H9 (cell line): ENCODE measurements around the gene CARM1. TPM values are rescaled to one million over a fixed set of nuclear protein-coding genes. Genes with fewer than 3 reads are reported as not detected.

ENCODE experiments used
- DNase-seq: peaks from one replicate; pipeline ENCODE4 v3.0.0-alpha.2; 2017
- H2AFZ ChIP-seq: one replicate; pipeline ENCODE4 v1.6.1; 2013; ENCODE audit warnings: mild to moderate bottlenecking, low read length, control low read depth, moderate library complexity
- H2AK5ac ChIP-seq: 2 replicates; pipeline ENCODE4 v1.6.1; 2013; ENCODE audit warnings: low read length, control low read depth, mixed read lengths; ENCODE audit not compliant: insufficient read length
- H2BK120ac ChIP-seq: one replicate; pipeline ENCODE4 v1.6.1; 2013; ENCODE audit warnings: low read depth, mild to moderate bottlenecking, low read length, control low read depth, inconsistent platforms; ENCODE audit not compliant: poor library complexity, severe bottlenecking
- H2BK12ac ChIP-seq: 2 replicates; pipeline ENCODE4 v1.6.1; 2013; ENCODE audit warnings: low read length, control low read depth, mixed read lengths, low read depth; ENCODE audit not compliant: insufficient read length
- H2BK15ac ChIP-seq: 2 replicates; pipeline ENCODE4 v1.6.1; 2013; ENCODE audit warnings: low read depth, low read length, control low read depth
- H2BK20ac ChIP-seq: one replicate; pipeline ENCODE4 v1.6.1; 2013; ENCODE audit warnings: low read depth, mild to moderate bottlenecking, low read length, control low read depth, inconsistent platforms; ENCODE audit not compliant: poor library complexity, severe bottlenecking
- H2BK5ac ChIP-seq: 2 replicates; pipeline ENCODE4 v1.6.1; 2013; ENCODE audit warnings: low read length, control low read depth, mixed read lengths; ENCODE audit not compliant: insufficient read length
- H3K14ac ChIP-seq: 2 replicates; pipeline ENCODE4 v1.6.1; 2013; ENCODE audit warnings: low read length, control low read depth; ENCODE audit not compliant: insufficient read depth
- H3K18ac ChIP-seq: 2 replicates; pipeline ENCODE4 v1.6.1; 2013; ENCODE audit warnings: low read depth, mild to moderate bottlenecking, mixed read lengths, low read length, control low read depth; ENCODE audit not compliant: insufficient read length
- H3K23ac ChIP-seq: 2 replicates; pipeline ENCODE4 v1.6.1; 2013; ENCODE audit warnings: low read length, control low read depth, mixed read lengths, low read depth; ENCODE audit not compliant: insufficient read length
- H3K23me2 ChIP-seq: 2 replicates; pipeline ENCODE4 v1.6.1; 2013; ENCODE audit warnings: low read depth, mild to moderate bottlenecking, mixed read lengths, low read length, control low read depth; ENCODE audit not compliant: insufficient read length, poor library complexity, severe bottlenecking
- H3K27ac ChIP-seq: 2 replicates; pipeline ENCODE4 v1.5.1; 2013; ENCODE audit warnings: low read length, control low read depth, mixed read lengths, low read depth; ENCODE audit not compliant: insufficient read length
- H3K27me3 ChIP-seq: 2 replicates; pipeline ENCODE4 v1.6.1; 2013; ENCODE audit warnings: low read length, control low read depth, inconsistent platforms; ENCODE audit not compliant: insufficient read depth
- H3K4ac ChIP-seq: 2 replicates; pipeline ENCODE4 v1.6.1; 2013; ENCODE audit warnings: low read depth, mild to moderate bottlenecking, control low read depth, inconsistent platforms, low read length, moderate library complexity
- H3K4me1 ChIP-seq: 2 replicates; pipeline ENCODE4 v1.6.1; 2013; ENCODE audit warnings: low read length, control low read depth, inconsistent platforms; ENCODE audit not compliant: insufficient read depth
- H3K4me2 ChIP-seq: 2 replicates; pipeline ENCODE4 v1.6.1; 2013; ENCODE audit warnings: low read length, control low read depth, mixed read lengths; ENCODE audit not compliant: insufficient read length, insufficient read depth
- H3K56ac ChIP-seq: 2 replicates; pipeline ENCODE4 v1.6.1; 2013; ENCODE audit warnings: low read depth, mild to moderate bottlenecking, mixed read lengths, low read length, control low read depth; ENCODE audit not compliant: insufficient read length
- H3K79me1 ChIP-seq: 2 replicates; pipeline ENCODE4 v1.6.1; 2013; ENCODE audit warnings: low read depth, mild to moderate bottlenecking, moderate library complexity, low read length, control low read depth, inconsistent platforms; ENCODE audit not compliant: insufficient read depth, poor library complexity, severe bottlenecking
- H3K79me2 ChIP-seq: 2 replicates; pipeline ENCODE4 v1.6.1; 2013; ENCODE audit warnings: low read length, control low read depth, inconsistent platforms; ENCODE audit not compliant: insufficient read depth
- H3K9ac ChIP-seq: 2 replicates; pipeline ENCODE4 v1.6.1; 2013; ENCODE audit warnings: low read length, control low read depth, mixed read lengths; ENCODE audit not compliant: insufficient read length; ENCODE audit errors: extremely low read depth
- H3K9me3 ChIP-seq: one replicate; pipeline ENCODE4 v1.6.1; 2013; ENCODE audit warnings: low read depth, low read length, inconsistent platforms; ENCODE audit not compliant: control insufficient read depth
- H3T11ph ChIP-seq: one replicate; pipeline ENCODE4 v1.6.1; 2013; ENCODE audit warnings: mild to moderate bottlenecking, low read length, control low read depth, inconsistent platforms
- H4K20me1 ChIP-seq: one replicate; pipeline ENCODE4 v1.6.1; 2013; ENCODE audit not compliant: control insufficient read depth, insufficient read length, insufficient read depth
- H4K5ac ChIP-seq: 2 replicates; pipeline ENCODE4 v1.6.1; 2013; ENCODE audit warnings: low read depth, mild to moderate bottlenecking, mixed read lengths, low read length, control low read depth; ENCODE audit not compliant: insufficient read length
- H4K8ac ChIP-seq: replicated peaks from 2 replicates; pipeline ENCODE4 v1.6.1; 2013; ENCODE audit warnings: low read length, control low read depth, mixed read lengths, low read depth; ENCODE audit not compliant: insufficient read length
- H4K91ac ChIP-seq: 2 replicates; pipeline ENCODE4 v1.6.1; 2013; ENCODE audit warnings: low read depth, mild to moderate bottlenecking, moderate library complexity, mixed read lengths, low read length, control low read depth; ENCODE audit not compliant: insufficient read length
- H3K27ac Mint-ChIP-seq, 3 experiments: 2 replicates in 2 of 3; 3 replicates in 1 of 3; pipeline ENCODE4 v1.8.0; 2020 to 2021; ENCODE audit warnings: mixed read lengths in 3 of 3, mild to moderate bottlenecking in 1 of 3, moderate library complexity in 1 of 3
- H3K27me3 Mint-ChIP-seq: 2 replicates; pipeline ENCODE4 v1.8.0; 2021; ENCODE audit warnings: low read depth, mild to moderate bottlenecking, moderate library complexity, mixed read lengths
- H3K36me3 Mint-ChIP-seq, 3 experiments: 2 replicates in 2 of 3; 3 replicates in 1 of 3; pipeline ENCODE4 v1.8.0; 2020 to 2021; ENCODE audit warnings: low read depth in 3 of 3, mixed read lengths in 3 of 3; ENCODE audit not compliant: insufficient read depth in 1 of 3
- H3K4me1 Mint-ChIP-seq, 2 experiments: 2 replicates each; pipeline ENCODE4 v1.8.0; 2020; ENCODE audit warnings: mixed read lengths in 2 of 2
- H3K4me3 Mint-ChIP-seq, 2 experiments: 2 replicates in 1 of 2; 3 replicates in 1 of 2; pipeline ENCODE4 v1.8.0; 2020 to 2021; ENCODE audit warnings: mild to moderate bottlenecking in 2 of 2, mixed read lengths in 2 of 2, moderate library complexity in 1 of 2
- H3K9me3 Mint-ChIP-seq, 2 experiments: 2 replicates in 1 of 2; 3 replicates in 1 of 2; pipeline ENCODE4 v1.8.0; 2020; ENCODE audit warnings: mild to moderate bottlenecking in 2 of 2, mixed read lengths in 2 of 2, moderate library complexity in 1 of 2
- WGBS: extraction: QIAGEN DNeasy Blood & Tissue Kit; methylation state at CpG from one replicate; pipeline ENCODE4 v1.1.7; 2013; ENCODE audit warnings: missing lambda C conversion rate, low lambda C conversion rate, mixed read lengths; ENCODE audit not compliant: insufficient read length; ENCODE audit errors: extremely low coverage; 5-methylcytosine and 5-hydroxymethylcytosine counted together
- total RNA-seq: library from RNA; stranded (reverse); gene quantifications from 2 replicates; pipeline ENCODE4 v1.2.1, GENCODE V29; 2021
- TF ChIP-seq, protein P1 (sequence below): fragments of 200-600 bp; sonication (generic); conservative IDR thresholded peaks from 3 replicates; pipeline ENCODE4 v1.8.0; 2021; ENCODE audit warnings: antibody characterized with exemption, mild to moderate bottlenecking

CARM1 gene
- total RNA-seq, 1 experiment from 2014 or later, result 111 TPM

DNA sequence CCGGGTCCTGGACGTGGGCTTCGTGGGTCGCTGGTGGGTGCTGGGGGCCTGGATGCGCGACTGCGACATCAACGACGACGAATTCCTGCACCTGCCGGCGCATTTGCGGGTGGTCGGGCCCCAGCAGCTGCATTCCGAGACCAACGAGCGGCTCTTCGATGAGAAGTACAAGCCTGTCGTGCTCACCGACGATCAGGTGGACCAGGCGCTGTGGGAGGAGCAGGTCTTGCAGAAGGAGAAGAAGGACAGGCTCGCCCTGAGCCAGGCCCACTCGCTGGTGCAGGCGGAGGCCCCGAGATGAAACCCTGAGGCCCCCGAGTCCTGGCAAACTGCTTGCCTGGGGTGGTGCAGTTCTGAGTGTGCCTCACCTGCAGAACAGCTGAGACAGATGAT, 58.0 kb downstream of the CARM1 start:
- Histone ChIP-seq H2BK12ac (no peak overlapping the region), H2BK120ac (no peak overlapping the region), H3K23ac (no peak overlapping the region), H2AFZ (no peak overlapping the region), H3K56ac (no peak overlapping the region), H3K14ac (no peak overlapping the region; the same call in 1 of the 2 replicates), H2BK20ac (no peak overlapping the region), H2AK5ac (no peak overlapping the region), H2BK5ac (no peak overlapping the region), H3T11ph (no peak overlapping the region), H4K91ac (no peak overlapping the region), H3K27ac (no peak overlapping the region), H4K8ac (no peak overlapping the region), H3K4me2 (peak overlapping the region; percentile 86), H4K20me1 (no peaks in the 10 kb centered on the region), H3K23me2 (peaks cover 14% of the 10 kb centered on the region), H3K79me2 (peaks cover 4% of the 10 kb centered on the region; the same call in 1 of the 2 replicates), H3K9me3 (no peaks in the 10 kb centered on the region), H2BK15ac (no peak overlapping the region), H3K79me1 (no peaks in the 10 kb centered on the region), H4K5ac (no peak overlapping the region), H3K9ac (peak overlapping the region; percentile 86), H3K18ac (no peak overlapping the region), H3K4ac (no peak overlapping the region), H3K4me1 (no peaks in the 10 kb centered on the region), H3K27me3 (no peaks in the 10 kb centered on the region)
- Mint-ChIP-seq H3K36me3 (peaks cover 7 to 32% (median 26%) of the 10 kb centered on the region in 3 experiments; a peak in 6 of 7 replicates), H3K4me3 (peak overlapping the region; percentile 93 to 94), H3K27me3 (peaks cover 2% of the 10 kb centered on the region; the same call in 1 of the 2 replicates), H3K27ac (peak overlapping the region in 2 of 3 experiments; percentile 51 to 82; a peak in 2 of 7 replicates), H3K4me1 (peaks cover 12 to 17% of the 10 kb centered on the region in 2 experiments), H3K9me3 (no peaks in the 10 kb centered on the region)
- TF ChIP-seq, protein P1, sequence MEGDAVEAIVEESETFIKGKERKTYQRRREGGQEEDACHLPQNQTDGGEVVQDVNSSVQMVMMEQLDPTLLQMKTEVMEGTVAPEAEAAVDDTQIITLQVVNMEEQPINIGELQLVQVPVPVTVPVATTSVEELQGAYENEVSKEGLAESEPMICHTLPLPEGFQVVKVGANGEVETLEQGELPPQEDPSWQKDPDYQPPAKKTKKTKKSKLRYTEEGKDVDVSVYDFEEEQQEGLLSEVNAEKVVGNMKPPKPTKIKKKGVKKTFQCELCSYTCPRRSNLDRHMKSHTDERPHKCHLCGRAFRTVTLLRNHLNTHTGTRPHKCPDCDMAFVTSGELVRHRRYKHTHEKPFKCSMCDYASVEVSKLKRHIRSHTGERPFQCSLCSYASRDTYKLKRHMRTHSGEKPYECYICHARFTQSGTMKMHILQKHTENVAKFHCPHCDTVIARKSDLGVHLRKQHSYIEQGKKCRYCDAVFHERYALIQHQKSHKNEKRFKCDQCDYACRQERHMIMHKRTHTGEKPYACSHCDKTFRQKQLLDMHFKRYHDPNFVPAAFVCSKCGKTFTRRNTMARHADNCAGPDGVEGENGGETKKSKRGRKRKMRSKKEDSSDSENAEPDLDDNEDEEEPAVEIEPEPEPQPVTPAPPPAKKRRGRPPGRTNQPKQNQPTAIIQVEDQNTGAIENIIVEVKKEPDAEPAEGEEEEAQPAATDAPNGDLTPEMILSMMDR, result no peak
- WGBS, result no CpG with 5 or more reads among the region's 27 CpGs
- DNase-seq, result no peak
